ENCODE data around the gene RABL6.
"Not testable (repeated sequence)": the region's sequence is repeated elsewhere in the genome, so short reads cannot be mapped to it uniquely, and the experiment has no call there.

Gene RABL6

DNA sequence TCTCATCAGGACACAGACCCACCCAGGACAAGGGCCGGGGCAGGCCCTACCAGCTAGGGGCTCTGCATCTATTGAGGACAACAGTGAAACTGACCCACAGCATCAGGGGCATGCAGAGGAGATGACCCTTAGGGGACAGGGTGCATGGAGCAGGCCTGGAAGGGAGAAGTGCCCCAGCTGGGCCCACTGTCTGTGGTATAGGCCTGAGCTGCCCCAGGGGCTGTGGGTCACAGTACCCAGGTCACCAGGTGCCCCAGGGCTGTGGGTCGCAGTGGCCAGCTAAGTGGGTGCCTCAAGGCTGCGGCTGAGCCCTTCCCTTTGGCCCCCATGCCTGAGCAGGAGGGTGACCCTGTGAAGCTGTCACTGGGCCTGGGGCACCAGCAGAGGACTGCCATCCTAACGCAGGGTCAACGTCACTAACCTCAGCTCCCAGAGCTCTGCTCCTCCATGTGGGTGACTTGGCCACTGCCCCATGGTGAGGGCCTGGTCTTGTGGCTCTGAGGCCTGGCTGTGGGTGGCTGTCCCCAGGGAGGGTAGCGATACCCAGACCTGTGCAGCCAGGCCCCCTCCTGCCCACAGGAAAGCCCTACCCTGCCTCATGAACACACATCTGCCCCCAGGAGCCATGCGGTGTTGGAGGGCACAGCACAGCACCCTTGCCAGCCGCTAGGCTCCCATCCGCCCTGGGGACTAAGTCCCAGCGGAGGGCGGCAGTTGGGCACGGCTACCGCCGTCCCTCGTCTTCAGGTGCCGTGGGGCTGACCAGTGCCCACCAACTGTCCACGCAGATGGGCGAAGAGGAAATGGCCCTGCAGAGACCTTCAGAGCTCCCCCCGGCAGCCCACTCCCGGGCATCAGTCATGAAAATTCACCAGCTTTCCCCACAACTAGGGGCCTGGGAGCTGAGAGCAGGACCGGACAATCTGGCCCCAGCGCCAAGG lies 53.5 kb downstream of the RABL6 start:
- no peak for DNase-seq

DNA sequence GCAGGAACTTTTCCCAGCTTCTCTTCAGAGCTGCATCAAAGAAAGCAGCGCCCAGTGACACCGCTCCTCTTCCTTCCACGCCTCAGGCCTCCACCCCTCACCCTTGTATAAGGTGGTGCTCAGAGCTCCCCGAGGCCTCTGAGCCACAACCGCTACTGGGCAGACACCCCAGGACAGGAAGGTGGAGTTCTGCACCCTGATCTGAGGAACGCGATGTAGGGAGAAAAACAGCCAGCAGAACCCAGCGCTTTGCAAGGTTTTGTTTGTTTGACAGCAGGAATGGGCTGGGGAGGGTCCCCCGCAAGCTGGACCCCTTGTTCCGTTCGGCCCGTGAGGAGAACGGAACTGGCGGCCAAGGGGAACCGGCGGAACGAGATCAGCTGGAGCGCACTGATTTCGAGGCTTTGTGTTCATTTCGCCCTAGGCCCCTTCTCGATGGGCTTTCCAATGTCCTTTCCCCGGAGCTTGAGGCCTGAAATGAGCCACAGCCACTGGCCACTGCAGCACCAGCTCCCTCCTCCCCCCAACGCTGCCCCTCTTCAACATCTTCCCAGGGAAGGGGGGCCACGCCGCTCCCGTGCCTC lies 54.2 kb downstream of the RABL6 start:
- DNase-seq = no peak

DNA sequence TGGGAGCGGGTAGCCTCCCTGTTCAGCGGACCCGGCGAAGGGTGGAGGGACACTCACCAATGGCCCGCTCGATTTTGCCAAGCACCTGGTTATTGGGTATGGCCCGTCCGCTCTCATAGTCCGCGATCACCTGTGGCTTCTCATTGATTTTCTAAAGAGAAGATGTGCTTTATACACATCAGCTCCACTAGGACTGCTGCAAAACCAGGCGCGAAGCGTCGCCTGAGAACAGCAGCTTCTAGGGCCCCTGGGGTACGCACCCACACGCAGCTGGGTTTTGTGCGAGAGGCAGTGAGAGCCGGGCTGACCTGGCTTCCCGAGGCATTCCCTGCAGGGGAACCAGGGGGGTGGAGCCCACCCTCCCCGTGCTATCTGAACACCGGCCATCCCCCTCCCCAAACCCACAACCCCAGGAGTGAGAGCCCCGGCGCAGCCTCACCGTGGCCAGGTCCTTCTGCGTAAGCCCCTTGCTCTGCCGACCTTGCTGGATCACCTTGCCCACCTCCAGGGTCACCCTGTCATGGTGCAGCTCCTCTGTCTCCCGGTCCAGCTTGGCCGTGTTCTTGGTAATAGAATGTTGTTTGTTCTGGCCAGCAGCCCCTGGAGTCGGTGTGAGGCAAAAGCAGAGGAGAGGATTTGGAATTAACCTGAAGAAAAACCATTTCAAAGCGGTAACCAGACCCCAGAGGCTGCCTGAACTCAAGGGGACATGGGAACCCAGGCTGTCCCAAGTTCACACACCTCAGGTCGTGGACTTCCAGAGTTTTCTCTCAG lies 55.3 kb downstream of the RABL6 start:
- no peak for DNase-seq

DNA sequence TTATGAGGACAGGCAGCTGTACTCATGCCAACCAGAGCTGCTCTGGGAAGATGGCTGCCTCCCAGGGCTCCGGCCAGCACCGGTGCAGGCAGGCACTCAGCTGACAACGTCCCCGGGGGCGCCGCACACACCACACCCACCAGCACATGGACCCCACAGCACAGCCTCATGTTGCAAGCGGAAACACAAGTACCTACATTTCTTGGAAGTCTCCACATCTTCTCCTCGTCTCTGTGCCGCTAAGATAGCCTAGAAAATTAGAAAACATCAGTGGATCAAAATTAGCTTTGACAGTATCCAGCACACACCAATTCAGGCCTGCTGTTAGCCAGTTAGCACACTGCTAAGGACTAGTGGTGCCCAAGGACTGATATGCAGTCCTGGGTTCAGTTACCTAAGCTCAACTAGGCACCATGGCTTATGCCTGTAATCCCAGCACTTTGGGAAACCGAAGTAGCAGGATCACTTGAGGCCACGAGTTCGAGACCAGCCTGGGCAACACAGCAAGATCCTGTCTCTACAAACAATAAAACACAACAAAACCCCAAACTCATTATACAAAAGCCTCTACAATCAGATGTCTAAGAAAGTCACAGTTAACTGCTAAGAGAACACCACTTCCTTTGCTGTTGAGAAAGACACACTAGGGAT lies 56.0 kb downstream of the RABL6 start:
- DNase-seq = no peak

DNA sequence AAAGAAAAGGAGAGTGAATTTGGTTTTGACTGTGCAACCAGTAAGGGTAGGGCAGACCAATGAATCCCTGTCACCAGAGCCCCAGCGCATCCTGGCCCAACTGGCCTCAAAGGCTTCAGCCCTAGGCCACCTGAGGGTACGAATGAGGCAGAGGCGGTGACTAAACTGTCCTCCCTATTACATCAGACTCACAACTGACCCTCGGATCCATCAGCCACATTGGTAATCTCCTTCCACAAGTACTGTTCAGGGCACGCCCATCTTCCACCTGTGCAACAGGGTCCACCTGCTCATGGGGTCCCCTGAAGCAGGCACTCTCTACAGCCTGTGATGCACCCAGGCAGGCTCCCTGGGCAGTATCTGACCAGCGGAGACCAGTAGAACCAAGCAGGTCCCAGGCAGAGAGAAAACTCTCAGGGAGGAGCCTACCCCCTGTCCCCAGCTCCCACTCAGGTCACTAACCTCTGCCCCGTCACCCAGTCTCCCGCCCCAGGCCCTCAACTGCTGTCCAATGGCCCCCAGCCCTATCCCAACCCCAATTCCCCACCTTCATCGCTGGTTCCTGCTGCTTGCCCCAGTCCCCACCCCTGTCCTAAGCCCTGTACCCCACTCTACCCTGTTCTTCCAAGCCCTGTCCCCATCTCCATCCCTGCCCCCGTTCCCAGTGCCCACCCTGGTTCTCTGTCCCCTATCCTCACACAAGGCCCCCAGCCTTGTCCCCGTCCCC lies 57.5 kb downstream of the RABL6 start:
- DNase-seq = no peak

DNA sequence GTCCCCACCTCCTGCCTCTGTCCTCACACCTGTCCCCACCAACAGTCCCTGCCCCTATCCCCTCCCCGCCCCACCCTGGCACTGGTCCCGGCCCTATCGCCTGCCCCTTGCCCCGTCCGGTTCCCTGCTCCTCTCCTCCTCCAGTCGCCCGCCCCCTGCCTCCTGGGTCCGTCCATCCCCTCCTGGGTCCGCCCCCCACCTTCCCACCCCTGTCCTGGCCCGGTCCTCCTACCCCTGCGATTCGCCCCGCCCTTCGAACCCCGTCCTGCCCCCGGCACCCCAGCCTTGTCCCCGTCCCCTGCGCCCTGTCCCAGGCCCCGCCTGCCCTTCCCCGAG lies 58.0 kb downstream of the RABL6 start:
- DNase-seq = no peak

DNA sequence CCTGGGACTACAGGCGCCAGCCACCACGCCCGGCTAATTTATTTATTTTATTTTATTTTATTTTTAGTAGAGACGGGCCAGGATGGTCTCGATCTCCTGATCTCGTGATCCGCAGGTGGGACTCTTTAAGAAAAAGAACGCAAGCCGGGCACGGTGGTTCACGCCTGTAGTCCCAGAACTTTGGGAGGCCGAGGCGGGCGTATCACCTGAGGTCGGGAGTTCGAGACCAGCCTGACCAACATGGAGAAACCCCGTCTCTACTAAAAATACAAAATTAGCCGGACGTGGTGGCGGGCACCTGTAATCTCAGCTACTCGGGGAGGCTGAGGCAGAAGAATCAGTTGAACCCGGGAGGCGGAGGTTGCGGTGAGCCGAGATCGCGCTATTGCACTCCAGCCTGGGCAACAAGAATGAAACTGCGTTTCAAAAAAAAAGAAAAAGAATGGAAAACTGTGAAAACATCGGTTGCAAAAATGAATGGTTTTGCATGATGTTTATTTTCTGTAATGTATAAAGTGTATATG lies 59.2 kb downstream of the RABL6 start:
- not testable (repeated sequence) for DNase-seq

DNA sequence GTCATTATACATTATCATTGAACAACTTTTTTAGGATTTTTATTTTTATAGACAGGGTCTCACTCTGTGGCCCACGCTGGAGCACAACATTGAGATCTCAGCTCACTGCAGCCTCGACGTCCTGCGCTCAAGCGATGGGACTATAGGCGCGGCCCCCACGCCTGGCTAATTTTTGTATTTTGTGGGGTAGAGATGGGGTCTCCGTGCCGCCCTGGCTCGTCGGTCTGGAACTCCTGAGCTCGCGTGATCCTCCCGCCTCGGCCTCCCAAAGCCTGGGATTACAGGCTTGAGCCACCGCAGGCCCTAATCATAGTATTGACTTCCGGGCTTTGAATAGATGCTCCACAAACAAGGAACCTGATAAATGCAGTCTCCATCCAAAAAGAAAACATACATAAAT lies 59.7 kb downstream of the RABL6 start:
- no peak for DNase-seq

DNA sequence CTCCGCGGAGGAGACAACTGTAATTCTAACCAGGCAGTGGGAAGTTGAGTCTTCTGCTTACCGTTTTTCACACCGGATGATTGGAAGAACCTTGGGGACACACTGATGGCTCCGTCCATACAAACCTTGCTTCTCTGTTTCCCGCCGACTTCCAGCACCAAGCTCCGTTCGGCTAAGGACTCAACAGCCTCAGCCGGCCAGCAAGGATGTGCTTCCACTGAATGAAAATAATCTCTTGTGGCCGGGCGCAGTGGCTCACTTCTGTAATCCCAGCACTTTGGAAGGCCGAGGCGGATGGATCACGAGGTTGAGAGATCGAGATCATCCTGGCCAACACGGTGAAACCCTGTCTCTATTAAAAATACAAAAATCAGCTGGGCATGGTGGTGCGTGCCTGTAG lies 60.2 kb downstream of the RABL6 start:
- no peak for DNase-seq

DNA sequence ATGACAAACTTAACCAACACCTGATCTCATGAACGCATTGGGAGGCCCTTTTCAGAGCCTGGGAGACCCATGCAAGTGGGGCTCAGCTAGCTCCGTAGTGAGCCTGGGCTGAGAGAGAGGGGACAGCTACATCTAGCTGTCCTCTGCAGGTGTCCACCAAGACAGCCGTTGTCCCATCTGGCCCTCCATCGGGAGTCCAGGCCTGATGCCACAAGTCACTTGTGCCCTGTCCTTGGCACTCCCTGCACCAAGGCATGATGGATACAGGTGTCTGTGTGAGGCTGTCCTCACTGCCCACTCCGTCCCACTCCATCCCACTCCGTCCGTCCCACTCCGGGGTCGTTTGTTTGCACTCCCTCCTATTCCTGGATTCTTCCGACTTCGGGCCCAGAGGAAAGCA lies 60.9 kb downstream of the RABL6 start:
- DNase-seq = no peak

DNA sequence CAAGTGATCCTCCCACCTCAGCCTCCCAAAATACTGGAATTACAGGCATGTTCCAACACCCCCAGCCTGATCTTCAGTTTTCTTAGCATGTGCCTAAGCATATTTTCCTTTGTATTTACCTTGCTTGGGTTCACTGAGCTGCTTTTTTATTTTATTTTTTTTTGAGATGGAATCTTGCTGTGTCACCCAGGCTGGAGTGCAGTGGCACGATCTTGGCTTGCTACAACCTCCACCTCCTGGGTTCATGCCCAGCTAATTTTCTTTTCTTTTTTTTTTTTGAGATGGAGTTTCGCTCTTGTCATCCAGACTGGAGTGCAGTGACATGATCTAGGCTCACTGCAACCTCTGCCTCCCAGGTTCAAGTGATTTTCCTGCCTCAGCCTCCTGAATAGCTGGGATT lies 61.9 kb downstream of the RABL6 start:
- not testable (repeated sequence) for DNase-seq

DNA sequence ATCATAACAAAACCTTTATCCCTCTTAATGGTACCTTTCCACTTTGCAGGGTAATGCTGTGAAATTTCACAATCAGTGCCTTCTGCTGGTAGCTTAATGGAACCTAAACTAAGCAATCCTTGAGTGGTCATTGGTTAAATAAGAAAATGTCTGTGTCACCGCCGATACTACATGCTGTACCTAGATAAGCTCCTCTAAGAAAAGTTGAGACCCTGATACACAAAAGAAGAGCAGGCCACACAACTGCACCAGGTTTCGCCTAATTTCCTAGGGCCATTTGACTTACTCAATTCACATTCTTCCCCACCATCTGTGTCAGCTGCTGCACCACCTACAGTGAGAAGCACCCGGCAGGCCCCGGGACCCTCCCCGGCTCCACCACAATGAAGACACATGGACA lies 67.4 kb downstream of the RABL6 start:
- DNase-seq = no peak

DNA sequence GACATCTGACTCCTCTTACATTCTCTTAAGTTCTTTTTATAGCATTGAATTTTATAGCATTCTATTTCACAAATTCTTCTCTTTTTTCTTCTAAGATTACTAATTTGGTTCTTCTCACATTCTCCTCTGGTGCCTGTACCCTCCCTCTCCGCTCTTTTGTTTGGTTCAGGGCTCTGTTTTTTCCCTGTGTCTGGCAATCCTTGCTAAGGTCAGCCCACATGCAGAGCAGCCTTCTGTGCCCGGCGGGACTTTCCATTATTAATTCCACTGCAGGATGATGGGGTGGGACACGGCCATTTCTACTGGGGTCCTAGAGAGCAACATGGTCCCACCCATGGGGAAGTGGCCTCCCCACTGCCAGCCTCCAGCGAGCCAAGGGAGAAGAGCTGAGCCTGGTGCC lies 68.7 kb downstream of the RABL6 start:
- no peak for DNase-seq

DNA sequence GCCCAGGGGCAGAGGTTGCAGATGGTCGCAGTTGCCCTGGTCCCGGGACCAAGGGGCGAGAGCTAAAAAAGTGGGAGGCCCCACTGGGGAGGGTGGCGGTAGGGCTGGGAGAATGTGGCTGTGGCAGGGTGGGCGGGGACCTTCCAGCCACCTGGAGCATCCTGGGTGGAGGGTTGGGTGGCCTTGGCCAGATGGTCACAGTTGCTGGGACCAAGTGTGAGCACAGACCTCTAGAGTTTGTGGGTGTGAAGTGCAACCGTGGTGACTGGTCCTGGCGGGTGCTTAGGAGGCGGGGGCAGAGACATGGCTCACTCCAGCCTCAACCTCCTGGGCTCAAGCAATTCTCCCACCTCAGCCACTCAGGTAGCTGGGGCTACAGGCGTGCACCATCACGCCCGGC lies 72.9 kb downstream of the RABL6 start:
- DNase-seq = no peak

DNA sequence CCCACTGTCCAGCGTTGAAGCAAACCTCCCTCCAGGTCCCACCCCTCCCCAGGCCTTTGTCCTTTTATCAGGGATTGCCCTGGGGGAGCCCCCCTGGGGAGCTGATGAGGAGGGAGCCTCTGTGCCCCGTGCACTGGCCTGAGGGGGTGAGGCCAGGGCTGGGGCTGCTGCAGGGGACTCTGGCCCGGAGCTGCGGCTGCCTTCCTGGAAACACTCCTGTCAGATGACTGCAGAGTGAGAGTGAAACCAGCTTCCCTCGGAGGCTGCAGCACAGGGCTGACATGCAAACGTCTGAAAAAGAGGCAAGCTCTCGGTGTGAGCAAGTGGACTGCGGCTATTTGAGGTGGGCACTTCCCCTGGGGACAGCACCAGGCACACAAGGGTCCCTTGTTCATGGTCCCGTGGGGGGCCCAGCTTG lies 74.0 kb downstream of the RABL6 start:
- peak; percentile 62 for DNase-seq

DNA sequence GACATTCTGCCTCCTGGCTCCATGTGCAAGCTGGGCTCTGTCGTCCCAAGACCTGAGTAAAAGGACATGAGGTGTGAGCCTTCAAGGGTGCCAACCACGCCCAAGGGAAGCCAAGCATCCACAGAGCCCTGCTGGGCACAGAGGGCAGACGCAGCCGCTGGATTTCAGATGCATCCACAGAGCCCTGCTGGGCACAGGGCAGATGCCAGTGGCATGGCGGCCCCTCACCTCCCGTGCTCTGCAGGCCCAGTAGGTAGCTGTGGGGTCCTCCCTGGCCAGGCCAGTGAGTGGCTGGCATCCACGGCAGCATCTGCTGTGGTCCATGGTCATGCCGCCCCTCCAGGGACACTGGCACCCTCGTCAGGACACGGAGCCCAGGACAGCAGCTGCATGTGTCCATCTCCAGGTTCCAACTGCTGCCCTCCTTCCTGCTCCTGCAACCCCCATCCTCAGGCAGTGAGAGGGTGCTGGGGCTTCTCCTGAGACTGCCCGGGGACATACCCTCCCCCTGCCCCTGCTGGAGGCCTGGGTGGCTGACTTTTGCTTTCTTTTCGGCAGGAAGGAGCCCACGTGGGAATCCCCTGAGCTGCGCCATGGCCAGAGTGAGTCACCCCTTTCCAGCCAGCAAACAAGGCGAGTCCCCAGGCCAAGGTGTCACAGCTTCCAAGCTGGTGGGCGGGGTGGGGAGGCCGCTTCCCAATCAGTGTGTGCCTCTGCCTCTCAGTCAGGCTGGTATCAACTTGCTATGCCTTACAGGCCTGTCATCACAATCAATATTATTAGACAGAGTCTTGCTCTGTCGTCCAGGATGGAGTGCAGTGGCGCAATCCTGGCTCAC lies 74.6 kb downstream of the RABL6 start:
- peak; percentile 88 for DNase-seq

DNA sequence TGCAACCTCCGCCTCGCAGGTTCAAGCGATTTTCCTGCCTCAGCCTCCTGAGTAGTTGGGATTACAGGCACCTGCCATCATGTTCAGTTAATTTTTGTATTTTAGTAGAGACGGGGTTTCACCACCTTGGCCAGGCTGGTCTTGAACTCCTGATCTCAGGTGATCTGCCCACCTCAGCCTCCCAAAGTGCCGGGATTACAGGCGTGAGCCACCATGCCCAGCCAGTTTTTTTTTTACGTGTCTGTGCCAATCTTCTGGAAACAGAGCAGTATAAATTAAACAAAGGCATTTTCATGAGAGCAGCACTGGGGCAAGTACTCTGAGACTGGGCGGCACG lies 75.2 kb downstream of the RABL6 start:
- not testable (repeated sequence) for DNase-seq

DNA sequence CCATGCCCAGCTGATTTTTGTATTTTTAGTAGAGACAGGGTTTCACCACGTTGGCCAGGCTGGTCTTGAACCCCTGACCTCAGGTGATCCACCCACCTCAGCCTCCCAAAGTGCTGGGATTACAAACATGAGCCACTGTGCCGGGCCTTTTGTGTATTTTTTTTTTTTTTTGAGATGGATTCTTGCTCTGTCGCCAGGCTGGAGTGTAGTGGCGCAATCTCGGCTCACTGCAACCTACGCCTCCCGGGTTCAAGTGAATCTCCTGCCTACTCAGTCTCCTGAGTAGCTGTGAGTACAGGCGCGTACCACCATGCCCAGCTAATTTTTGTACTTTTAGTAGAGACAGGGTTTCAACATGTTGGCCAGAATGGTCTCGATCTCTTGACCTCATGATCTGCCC lies 75.9 kb downstream of the RABL6 start:
- DNase-seq = not testable (repeated sequence)

DNA sequence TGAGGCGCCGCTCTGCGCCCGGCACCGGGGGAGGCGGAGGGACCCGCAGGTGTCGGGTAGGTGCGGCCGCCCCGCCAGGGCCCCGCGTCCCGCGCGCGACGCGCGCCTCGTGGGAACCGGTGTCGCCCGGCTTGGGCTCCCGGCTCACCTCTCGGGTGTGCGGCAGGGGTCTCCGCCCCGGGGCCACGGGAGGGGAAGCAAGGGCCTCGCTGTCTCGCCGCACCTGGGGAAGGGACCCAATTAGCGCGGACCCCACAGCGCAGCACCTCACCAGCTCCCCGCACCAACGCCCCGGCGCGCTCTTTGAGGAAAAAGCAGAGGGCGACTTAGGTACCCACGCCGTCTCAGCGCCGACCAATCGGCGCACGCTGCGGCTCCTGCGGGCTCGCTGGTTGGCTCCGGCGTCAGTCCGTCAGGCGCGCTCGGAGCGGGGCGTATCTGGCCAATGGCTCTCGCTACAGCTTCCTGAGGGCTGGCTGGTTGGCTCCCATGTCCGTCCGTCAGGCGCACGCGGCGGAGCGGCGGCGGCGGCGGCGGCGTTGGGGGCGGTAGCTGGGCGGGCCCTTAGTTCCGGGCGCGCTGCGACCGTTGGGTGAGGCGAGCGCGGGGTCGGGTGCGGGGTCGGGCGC lies 78.3 kb downstream of the RABL6 start, which contains the start of gene TRAF2:
Gene TRAF2, plus strand, starts transcription at position 567 of the 629 bp plus-strand sequence. CDS start 12,225 bp downstream, outside the sequence.
- DNase-seq = peak; percentile 97
